Measurements from ENCODE around the gene ZDHHC14.

Gene ZDHHC14

GRCh38 chr6:157494132-157494710, 113.2 kb downstream of the ZDHHC14 start:
- FAIRE-seq: no peak

GRCh38 chr6:157496534-157497095, 115.6 kb downstream of the ZDHHC14 start:
- FAIRE-seq: no peak

GRCh38 chr6:157497579-157497978, 116.6 kb downstream of the ZDHHC14 start:
- no peak for FAIRE-seq

DNA sequence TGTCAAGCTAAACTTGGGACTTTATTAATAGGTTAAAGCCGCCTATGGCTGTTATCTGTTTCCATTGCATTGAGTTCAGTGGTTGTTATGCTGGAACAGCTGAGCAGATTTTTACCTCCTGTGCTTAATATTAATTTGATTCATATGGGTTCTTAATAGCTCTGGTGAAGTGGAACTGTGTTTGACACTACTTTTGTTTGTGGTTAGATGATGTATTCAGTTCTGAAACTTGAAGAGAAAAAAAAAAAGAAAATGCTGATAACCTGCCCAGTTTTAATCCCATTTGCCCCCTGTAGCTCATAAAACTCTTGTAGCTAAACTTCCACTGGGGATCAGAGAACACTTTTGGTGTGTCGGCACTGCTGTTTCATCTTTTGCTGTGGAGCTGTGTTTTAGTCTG, 117.8 kb downstream of the ZDHHC14 start:
- no peak for FAIRE-seq

- FAIRE-seq: no peak
Measured at GRCh38 chr6:157500022-157500421, 119.0 kb downstream of the ZDHHC14 start.

GRCh38 chr6:157503018-157503747, 122.2 kb downstream of the ZDHHC14 start:
- FAIRE-seq: no peak

DNA sequence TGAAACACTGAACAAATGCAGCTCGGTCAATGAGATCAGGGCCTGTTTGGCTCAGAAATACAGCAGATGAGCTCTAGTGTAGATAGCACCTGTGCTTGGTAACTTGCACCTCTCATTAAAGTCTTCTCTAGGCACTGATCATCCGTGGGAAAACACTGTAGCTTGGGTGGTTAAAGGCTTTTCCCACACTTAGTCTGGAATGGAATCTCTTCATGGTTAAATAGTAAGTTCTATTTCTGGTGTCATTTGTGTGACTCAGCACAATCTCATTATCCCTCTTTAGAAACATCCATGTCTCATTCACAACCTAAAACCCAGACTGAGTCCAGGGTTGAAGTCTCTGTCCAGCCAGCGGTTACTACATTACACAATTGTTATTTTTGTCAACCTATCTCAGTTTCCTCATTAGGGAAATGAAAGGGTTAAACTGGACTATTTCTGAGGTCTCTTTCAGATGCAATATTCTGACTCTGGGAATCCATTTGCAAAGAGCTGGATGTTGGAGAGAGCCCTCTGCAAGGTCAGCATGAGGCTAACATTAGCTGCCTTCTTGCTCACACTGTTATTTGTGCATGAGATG, 125.0 kb downstream of the ZDHHC14 start:
- no peak for FAIRE-seq

GRCh38 chr6:157510323-157511188, 129.6 kb downstream of the ZDHHC14 start:
- FAIRE-seq: no peak

- no peak for FAIRE-seq
Measured at GRCh38 chr6:157511682-157512381, 130.8 kb downstream of the ZDHHC14 start.

GRCh38 chr6:157512382-157512682, 131.3 kb downstream of the ZDHHC14 start:
- FAIRE-seq: no peak

DNA sequence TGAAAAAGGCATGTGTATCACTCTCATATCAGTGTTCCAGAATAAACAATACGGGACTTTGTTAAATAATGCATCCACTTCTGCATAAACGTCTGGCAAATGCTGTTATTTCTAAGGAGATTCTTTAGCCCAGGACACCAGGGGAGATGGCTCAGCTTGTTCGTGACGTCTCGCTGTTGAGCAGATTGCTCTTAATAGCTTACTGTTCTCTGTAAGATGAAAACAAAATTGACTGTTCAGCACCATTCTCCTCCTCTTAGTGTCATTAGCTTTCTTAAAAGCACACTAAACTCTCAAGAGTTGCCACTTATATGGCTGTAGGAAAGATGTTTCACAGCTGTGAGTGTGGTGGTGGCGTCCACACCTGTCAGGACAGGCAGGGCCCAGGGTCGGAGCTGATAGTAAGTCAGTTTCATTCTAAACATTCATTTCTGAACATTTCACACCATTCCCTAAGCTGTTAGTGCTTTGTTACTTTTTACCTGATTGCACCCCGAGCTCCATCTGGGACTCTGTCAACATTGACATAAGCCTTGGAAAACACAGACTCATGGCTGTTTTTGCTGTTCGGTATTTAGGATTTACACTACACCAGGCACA, 132.1 kb downstream of the ZDHHC14 start:
- no peak for FAIRE-seq

DNA sequence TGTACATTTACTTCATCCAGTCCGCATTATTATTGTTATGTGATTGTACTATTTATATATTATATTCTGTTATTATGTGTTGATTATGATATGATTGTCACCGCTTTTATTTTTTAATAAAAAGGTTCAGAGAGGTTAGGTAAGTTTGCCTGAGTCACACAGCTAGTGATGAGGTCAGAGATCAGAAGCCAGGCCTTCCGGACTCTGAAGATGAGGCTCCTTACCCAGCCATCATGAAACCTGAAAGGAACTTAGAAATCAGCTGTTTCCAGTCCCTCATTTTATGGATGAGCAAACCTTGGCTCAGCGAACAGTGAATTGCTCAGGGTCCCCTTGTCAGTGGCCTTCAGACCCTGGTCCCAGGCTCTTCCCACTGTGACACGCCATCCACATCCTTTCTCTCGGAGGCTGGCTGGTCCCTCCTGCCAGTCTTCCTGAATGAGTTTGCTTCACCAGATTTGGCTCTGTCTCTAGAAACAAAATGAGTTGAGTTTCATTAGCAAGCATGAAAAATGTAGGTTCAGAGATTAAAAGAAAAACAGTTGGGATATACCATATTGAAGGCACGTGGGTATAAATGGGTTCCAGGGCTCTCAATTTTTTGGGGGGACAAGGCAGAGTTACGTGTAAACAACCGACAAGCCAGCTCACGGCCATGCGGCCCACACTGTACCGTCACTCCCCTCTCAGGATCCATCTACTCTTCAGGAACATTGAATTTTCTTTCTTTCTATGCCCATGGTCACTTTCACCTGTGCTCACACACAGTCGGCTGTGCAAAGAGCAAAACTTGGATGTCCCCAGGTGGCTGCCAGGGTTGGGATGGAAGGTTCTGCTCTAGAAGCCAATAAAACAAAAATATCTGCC, 132.9 kb downstream of the ZDHHC14 start:
- FAIRE-seq: no peak

- no peak for FAIRE-seq
Measured at GRCh38 chr6:157514659-157515496, 133.9 kb downstream of the ZDHHC14 start.

DNA sequence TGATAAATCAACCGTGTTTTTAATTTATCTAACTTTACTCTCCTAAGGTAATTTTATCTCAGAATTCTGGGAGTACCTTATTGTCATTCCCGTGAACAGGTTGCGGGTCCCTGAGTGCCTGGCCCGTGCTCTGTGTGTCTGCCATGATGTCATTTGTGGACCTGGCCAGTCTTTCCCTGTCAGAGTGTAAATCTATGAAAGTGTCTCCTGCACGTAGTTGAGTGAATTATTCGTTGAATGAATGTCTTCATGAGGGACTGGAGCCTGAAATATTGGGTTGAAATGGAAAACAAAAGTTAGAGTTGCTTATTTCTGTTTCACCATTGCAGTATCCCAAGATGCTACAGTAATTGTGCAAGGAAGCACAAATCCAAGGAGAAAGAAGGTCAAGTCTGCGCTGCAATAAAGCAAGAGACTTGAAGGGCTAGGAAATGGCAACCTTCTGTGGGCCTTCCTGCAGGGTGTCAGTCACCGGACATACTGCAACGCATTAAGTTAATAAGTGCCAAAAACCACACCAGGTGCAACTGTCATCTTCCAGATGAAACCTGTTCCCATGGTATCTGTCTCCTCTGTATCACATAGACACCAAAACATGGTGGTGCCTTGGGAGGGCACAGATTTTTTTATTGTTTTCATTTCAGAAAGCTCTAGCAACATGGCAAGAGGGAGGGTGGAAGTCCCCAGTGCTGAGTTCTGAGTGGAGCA, 135.5 kb downstream of the ZDHHC14 start:
- FAIRE-seq: no peak

- no peak for FAIRE-seq
Measured at GRCh38 chr6:157517601-157518359, 136.8 kb downstream of the ZDHHC14 start.

- FAIRE-seq: no peak
Measured at GRCh38 chr6:157518397-157519250, 137.6 kb downstream of the ZDHHC14 start.

- FAIRE-seq: no peak
Measured at GRCh38 chr6:157519255-157520116, 138.5 kb downstream of the ZDHHC14 start.
